Upper lobe of right lung (tissue), 1 donor: ENCODE measurements around the gene PTPRN2. TPM values are rescaled to one million over a fixed set of nuclear protein-coding genes. Genes with fewer than 3 reads are reported as not detected.

ENCODE experiments used
- ATAC-seq: fragments of 200-7000 bp; cut with Tn5 transposase; one replicate; pipeline ENCODE4 v1.9.1; 2020; ENCODE audit warnings: mild to moderate bottlenecking, moderate library complexity
- DNase-seq: peaks from one replicate; pipeline ENCODE4 v3.0.0-alpha.2; 2020
- H3K27ac ChIP-seq: fragments of 200-600 bp; one replicate; pipeline ENCODE4 v1.8.0; 2022
- H3K27me3 ChIP-seq: fragments of 200-600 bp; one replicate; pipeline ENCODE4 v1.8.0; 2022; ENCODE audit warnings: mild to moderate bottlenecking
- H3K36me3 ChIP-seq: fragments of 200-600 bp; one replicate; pipeline ENCODE4 v1.8.0; 2022
- H3K4me1 ChIP-seq: fragments of 200-600 bp; one replicate; pipeline ENCODE4 v1.8.0; 2022
- H3K4me3 ChIP-seq: fragments of 200-600 bp; one replicate; pipeline ENCODE4 v1.8.0; 2022; ENCODE audit warnings: mild to moderate bottlenecking
- H3K9me3 ChIP-seq: fragments of 200-600 bp; one replicate; pipeline ENCODE4 v1.8.0; 2022
- intact Hi-C: fragments of 100-400 bp; cut with DNase I; formaldehyde crosslinking; loops from one replicate; pipeline ENCODE4 v1.11.0; 2022
- total RNA-seq: library from RNA; stranded (reverse); fragmentation: NEBNext Ultra II Directional; extraction: Animal tissue kit (Norgen Biotek cat#: 25700); gene quantifications from one replicate; pipeline ENCODE4 v1.2.1, GENCODE V29; 2021
- TF ChIP-seq, protein P1 (sequence below): fragments of 200-600 bp; IDR thresholded peaks from one replicate; pipeline ENCODE4 v1.8.0; 2022; ENCODE audit warnings: antibody characterized with exemption
- donor health status: DM: no; HTN: yes; CAD: no; lungs with severe emphysema.

Gene PTPRN2
- total RNA-seq, 1 donor from 2014 or later = 4.9 TPM

DNA sequence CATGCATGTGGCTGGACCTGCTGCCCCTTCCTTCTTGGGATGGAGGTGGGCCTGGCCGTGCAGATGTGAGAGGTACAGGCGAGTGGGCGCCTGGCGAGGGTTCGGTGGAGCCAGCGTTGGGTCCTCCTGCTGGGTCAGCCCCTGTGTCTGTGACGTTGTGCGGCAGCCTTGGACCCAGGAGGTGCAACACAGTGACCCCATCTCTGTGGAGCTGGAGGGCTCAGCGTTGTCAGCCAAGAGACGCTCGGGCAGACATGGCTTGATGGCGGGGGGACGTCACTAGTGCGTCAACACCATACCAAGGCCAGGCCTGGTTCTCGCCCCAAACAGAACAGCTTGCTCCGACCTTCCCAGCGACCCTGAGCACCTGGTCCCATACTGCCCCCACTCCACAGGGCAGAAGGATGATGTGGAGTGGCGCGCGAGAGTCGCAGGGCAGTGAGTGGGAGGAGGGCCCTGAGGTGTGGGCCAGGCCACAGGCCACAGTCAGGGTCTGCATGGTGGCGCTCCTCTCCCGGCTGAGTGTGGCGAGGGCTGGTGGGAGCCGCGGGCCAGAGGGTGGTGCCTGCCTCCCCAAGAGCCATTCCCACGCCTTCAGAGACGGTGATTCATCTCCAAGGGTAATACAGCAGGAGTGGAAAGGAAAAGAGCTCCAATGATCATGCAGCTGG is 1066.4 kb downstream of the PTPRN2 start:
- DNase-seq (peak; percentile 52), ATAC-seq (no peak)
- no peak overlapping the region for H3K27ac ChIP-seq
- TF ChIP-seq, protein P1, sequence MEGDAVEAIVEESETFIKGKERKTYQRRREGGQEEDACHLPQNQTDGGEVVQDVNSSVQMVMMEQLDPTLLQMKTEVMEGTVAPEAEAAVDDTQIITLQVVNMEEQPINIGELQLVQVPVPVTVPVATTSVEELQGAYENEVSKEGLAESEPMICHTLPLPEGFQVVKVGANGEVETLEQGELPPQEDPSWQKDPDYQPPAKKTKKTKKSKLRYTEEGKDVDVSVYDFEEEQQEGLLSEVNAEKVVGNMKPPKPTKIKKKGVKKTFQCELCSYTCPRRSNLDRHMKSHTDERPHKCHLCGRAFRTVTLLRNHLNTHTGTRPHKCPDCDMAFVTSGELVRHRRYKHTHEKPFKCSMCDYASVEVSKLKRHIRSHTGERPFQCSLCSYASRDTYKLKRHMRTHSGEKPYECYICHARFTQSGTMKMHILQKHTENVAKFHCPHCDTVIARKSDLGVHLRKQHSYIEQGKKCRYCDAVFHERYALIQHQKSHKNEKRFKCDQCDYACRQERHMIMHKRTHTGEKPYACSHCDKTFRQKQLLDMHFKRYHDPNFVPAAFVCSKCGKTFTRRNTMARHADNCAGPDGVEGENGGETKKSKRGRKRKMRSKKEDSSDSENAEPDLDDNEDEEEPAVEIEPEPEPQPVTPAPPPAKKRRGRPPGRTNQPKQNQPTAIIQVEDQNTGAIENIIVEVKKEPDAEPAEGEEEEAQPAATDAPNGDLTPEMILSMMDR = no peak
- no peaks in the 10 kb centered on the region for H3K4me1 ChIP-seq
- H3K4me3 ChIP-seq = no peak overlapping the region
- peaks cover 9% of the 10 kb centered on the region for H3K27me3 ChIP-seq
- H3K9me3 ChIP-seq = no peaks in the 10 kb centered on the region
- H3K36me3 ChIP-seq = no peaks in the 10 kb centered on the region
- intact Hi-C loops = no loop called here

GRCh38 chr7:157520249-157520648 is 1067.4 kb downstream of the PTPRN2 start:
- no peak overlapping the region for H3K27ac ChIP-seq
- H3K4me1 ChIP-seq = no peaks in the 10 kb centered on the region
- intact Hi-C loops = no loop called here
- no peaks in the 10 kb centered on the region for H3K36me3 ChIP-seq
- no peak overlapping the region for H3K4me3 ChIP-seq
- H3K9me3 ChIP-seq = no peaks in the 10 kb centered on the region
- TF ChIP-seq, protein P1 = no peak
- no peak for ATAC-seq
- H3K27me3 ChIP-seq = peaks cover 10% of the 10 kb centered on the region
- peak; percentile 42 for DNase-seq

GRCh38 chr7:157519798-157520244 is 1067.8 kb downstream of the PTPRN2 start:
- ATAC-seq (no peak), DNase-seq (peak; percentile 53)
- H3K4me3 ChIP-seq = no peak overlapping the region
- no peaks in the 10 kb centered on the region for H3K9me3 ChIP-seq
- TF ChIP-seq, protein P1 = no peak
- H3K27ac ChIP-seq = no peak overlapping the region
- peaks cover 10% of the 10 kb centered on the region for H3K27me3 ChIP-seq
- intact Hi-C loops = no loop called here
- H3K4me1 ChIP-seq = no peaks in the 10 kb centered on the region
- no peaks in the 10 kb centered on the region for H3K36me3 ChIP-seq

DNA sequence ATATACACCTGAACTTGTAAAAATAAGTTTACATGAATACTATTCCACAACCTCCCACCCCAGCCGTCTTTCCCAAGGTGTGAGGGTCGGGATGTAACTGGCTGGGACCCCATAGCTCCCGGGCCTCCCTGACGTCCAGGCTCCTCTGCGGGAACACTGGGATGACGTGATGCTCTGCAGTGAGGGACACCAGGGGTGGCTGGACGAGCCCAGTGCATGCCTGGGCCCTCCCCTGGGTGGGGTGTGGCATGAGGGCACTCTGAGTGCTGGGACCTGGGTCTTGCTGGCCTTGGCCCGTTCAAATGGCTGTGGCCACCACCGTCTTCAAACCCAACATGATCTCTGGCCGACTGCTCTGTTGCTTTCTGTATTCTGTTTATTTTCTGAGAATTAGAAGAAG is 1068.4 kb downstream of the PTPRN2 start:
- no peaks in the 10 kb centered on the region for H3K9me3 ChIP-seq
- no peaks in the 10 kb centered on the region for H3K36me3 ChIP-seq
- TF ChIP-seq, protein P1 = no peak
- H3K27me3 ChIP-seq = peaks cover 10% of the 10 kb centered on the region
- intact Hi-C loops = no loop called here
- DNase-seq (peak; percentile 32), ATAC-seq (no peak)
- H3K4me1 ChIP-seq = no peaks in the 10 kb centered on the region
- H3K27ac ChIP-seq = no peak overlapping the region
- no peak overlapping the region for H3K4me3 ChIP-seq

GRCh38 chr7:157518514-157519175 is 1069.0 kb downstream of the PTPRN2 start:
- no peaks in the 10 kb centered on the region for H3K9me3 ChIP-seq
- H3K4me1 ChIP-seq = no peaks in the 10 kb centered on the region
- DNase-seq = peak; percentile 30
- intact Hi-C loops = no loop called here
- H3K27me3 ChIP-seq = peaks cover 10% of the 10 kb centered on the region
- no peaks in the 10 kb centered on the region for H3K36me3 ChIP-seq
- TF ChIP-seq, protein P1 = no peak
- H3K27ac ChIP-seq = no peak overlapping the region
- ATAC-seq = no peak
- H3K4me3 ChIP-seq = no peak overlapping the region
